HG02678 (cell line): ENCODE results near the gene ASPN.

ENCODE experiments used
- ATAC-seq: cut with Tn5 transposase; IDR thresholded peaks from one replicate; pipeline ENCODE4 v1.9.1; 2021; ENCODE audit warnings: mild to moderate bottlenecking, moderate library complexity; ENCODE audit not compliant: unreplicated experiment

The ASPN gene

DNA sequence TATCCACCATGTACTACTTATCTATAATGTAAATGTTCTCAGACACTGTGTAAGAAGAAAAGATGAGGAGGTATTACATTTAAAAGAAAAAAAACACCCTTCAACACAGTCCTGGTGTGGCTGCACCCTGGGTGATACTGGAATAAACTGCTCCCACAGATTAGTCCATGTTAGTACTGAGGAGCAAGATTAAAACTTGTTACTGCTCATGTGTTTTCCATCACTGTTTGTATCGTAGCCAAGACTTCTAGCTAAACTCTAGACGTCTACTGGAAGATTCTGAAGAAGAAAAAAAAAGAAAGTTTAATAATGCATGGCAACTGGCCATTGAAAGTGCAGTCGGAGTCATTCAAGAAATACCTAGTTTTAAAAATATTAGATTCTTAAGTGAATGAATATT is at the start of gene ASPN:
TSS of gene ASPN (minus strand) at position 178 of the 400 bp plus-strand sequence.
- no peak for ATAC-seq

DNA sequence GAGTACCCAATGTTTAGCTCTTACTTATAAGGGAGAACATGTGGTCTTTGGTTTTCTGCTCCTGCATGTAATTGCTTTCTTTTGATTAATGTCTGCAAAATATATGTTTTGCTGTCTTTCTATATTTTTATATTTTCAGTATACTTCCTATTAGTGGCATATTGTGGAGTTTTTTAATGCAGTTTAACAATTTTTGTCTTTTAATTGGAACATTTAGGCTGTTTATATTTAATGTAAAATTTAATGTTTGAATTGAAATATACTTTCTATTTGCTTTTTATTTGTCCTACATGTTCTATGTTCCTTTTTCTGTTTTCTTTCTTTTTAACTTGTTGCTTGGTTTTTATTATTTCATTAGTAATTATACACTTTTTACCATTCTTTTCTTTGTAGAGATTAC is 48.6 kb upstream of the ASPN start:
- no peak for ATAC-seq

GRCh38 chr9:92529124-92529523 is 46.8 kb upstream of the ASPN start:
- no peak for ATAC-seq

- ATAC-seq, result no peak
Observed at GRCh38 chr9:92528522-92528849, 46.2 kb upstream of the ASPN start.

DNA sequence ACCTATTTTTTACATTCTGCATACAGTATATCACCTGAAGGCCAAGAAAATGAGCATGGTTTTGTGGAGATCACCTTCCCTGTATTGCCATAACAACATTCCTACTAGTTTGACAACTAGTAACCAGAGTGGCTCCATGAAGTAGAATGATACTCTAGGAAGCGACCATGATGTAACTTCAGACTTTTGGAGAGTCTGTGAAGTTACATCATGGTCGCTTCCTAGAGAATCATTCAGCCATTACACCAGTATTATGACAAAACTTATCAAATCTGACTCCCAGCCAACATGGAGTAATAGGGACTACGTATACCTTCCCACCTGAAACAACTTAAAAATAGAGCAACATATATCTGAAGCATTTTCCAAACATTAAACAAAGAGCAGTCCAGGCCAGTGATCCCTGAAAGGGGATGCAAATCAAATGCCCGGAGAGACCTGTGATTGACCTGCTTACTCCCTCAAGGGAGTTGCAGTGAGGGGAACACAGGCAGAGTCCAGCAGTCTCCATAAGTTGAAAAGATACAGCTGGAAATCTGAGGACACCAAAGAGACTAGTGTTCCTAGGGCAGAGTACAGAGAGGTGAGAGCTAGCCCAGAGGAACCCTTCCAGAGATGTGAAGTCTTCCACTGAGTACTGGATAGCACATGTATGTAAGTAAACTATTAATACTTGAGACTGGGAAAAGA is 45.7 kb upstream of the ASPN start:
- no peak for ATAC-seq

DNA sequence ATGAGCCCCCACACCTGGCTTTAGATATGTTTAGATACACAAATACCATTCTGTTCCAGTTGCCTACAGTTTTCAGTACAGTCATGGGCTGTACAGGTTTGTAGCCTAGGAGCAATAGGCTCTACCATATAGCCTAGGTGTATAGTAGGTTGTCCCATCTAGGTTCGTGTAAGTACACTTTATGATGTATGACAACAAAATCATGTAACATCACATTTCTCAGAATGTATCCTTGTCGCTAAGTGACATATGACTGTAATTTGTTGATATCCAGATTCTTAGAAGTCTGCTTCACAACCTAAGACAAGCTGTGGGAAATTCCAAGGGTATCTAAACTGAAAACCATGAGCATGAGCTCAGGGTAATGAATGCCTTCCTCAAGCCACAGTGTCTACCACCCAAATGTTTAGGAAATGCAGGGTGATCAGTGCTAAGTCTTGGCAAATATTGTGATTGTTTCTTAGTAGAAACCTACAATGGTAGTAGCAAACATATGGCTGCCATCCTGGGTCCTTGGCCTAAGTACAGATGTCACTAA is 45.1 kb upstream of the ASPN start:
- no peak for ATAC-seq

DNA sequence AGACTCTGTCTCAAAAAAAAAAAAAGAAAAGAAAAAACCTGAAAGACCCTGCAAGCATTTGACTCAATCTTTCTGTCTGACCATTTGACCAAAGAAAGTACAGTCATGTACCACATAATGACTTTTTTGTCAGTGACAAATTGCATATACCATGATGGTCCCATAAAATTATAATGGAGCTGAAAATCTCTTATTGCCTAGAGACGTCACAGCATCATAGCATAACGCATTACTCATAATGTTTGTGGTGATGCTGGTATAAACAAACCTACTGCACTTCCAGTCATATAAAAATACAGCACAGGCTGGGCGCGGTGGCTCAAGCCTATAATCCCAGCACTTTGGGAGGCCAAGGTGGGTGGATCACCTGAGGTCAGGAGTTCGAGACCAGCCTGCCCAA is 43.0 kb upstream of the ASPN start:
- ATAC-seq, result no peak

DNA sequence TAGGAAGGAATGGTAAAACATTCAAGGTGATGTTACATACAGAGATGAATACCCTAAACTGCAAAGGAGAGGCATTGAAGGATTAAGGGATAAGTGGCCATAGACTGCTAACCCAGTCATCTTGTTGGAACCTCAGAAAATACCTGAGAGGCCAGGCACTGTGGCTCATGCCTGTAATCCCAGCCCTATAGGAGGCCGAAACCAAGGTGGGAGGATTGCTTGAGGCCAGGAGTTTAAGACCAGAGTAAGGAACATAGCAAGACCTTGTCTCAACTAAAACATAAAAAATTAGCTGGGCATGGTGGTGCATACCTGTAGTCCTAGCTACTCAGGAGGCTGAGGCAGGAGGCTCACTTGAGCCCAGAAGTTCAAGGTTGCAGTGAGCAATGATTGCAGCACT is 42.6 kb upstream of the ASPN start:
- ATAC-seq, result no peak

GRCh38 chr9:92522983-92523970 is 41.0 kb upstream of the ASPN start:
- no peak for ATAC-seq

GRCh38 chr9:92520837-92521236 is 38.5 kb upstream of the ASPN start:
- no peak for ATAC-seq

- ATAC-seq, result no peak
Observed at GRCh38 chr9:92518199-92518598, 35.9 kb upstream of the ASPN start.

- ATAC-seq, result no peak
Observed at GRCh38 chr9:92517046-92517445, 34.7 kb upstream of the ASPN start.

- ATAC-seq, result no peak
Observed at GRCh38 chr9:92516521-92516920, 34.2 kb upstream of the ASPN start.

DNA sequence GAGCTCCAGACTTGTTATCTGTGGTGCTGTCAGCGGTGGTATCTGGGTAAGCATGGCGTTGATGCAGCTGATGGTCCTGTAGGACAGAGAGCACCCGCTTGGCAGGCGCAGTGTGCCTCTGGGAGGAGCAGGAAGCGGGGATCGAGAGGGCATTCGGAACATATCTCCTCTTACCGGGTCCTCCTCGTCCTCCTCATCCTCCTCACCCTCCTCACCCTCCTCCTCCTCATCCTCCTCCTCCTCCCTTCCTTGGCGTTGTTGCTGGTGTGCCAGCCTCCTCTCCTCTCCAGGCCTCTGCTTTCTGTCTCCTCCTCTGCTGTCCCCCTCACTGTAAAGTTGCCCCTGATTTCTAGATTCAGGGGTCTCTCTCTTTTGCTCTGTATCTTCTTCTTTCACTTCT is 32.3 kb upstream of the ASPN start:
- ATAC-seq, result no peak

- no peak for ATAC-seq
Observed at GRCh38 chr9:92513349-92513748, 31.0 kb upstream of the ASPN start.

GRCh38 chr9:92512622-92513021 is 30.3 kb upstream of the ASPN start:
- ATAC-seq, result no peak

GRCh38 chr9:92510747-92511146 is 28.4 kb upstream of the ASPN start:
- no peak for ATAC-seq

- no peak for ATAC-seq
Observed at GRCh38 chr9:92509050-92509449, 26.7 kb upstream of the ASPN start.

GRCh38 chr9:92508018-92508820 is 25.9 kb upstream of the ASPN start:
- ATAC-seq, result no peak

GRCh38 chr9:92507496-92507895 is 25.2 kb upstream of the ASPN start:
- no peak for ATAC-seq

GRCh38 chr9:92507005-92507404 is 24.7 kb upstream of the ASPN start:
- ATAC-seq, result no peak
